Measurements from ENCODE around the gene KIF26B. TPM values are rescaled to one million over a fixed set of nuclear protein-coding genes. Genes with fewer than 3 reads are reported as not detected.

KIF26B gene
- total RNA-seq, 3 donors from 2014 or later: 0.14 to 3.2 (median 0.39) TPM

GRCh38 chr1:245148861-245149260 lies 5.9 kb upstream of the KIF26B start:
- TF ChIP-seq CTCF (IDR thresholded peaks at IDR 0.05): no peak
- no peaks in the 10 kb centered on the region for H3K36me3 ChIP-seq (ENCODE audit: low read depth)
- H3K4me3 ChIP-seq: no peak overlapping the region
- peaks cover 8% of the 10 kb centered on the region for H3K4me1 ChIP-seq (ENCODE audit: low read depth)
- H3K9me3 ChIP-seq: no peaks in the 10 kb centered on the region
- no peak for DNase-seq
- ATAC-seq: no peak
- intact Hi-C loops (cut with DNase I, micrococcal nuclease): no loop called here

- peak; percentile 42 to 71 (median 56) for DNase-seq
- H3K9me3 ChIP-seq: no peaks in the 10 kb centered on the region
Measured at GRCh38 chr1:245153081-245153551, 1.7 kb upstream of the KIF26B start.

GRCh38 chr1:245153552-245154428 lies 995 bp upstream of the KIF26B start:
- Histone ChIP-seq H3K4me1 (ENCODE audit: low read depth) (peaks cover 41% of the 10 kb centered on the region), H3K36me3 (ENCODE audit: low read depth) (no peaks in the 10 kb centered on the region), H3K9me3 (no peaks in the 10 kb centered on the region), H3K4me3 (no peak overlapping the region)
- no peak for TF ChIP-seq CTCF (IDR thresholded peaks at IDR 0.05)
- no peak for ATAC-seq
- intact Hi-C loops (cut with DNase I, micrococcal nuclease): loop anchor here in 1 of 2 donors (10.0 kb wide), 1 partner anchor 1341 kb away; no protein-coding TSS in a partner anchor
- peak in 1 of 3 donors; percentile 27 for DNase-seq

More at GRCh38 chr1:245153081-245153551, 1.7 kb upstream of the KIF26B start:
- TF ChIP-seq CTCF (IDR thresholded peaks at IDR 0.05): no peak
- Histone ChIP-seq H3K36me3 (ENCODE audit: low read depth) (no peaks in the 10 kb centered on the region), H3K4me3 (no peak overlapping the region), H3K4me1 (ENCODE audit: low read depth) (peaks cover 41% of the 10 kb centered on the region)
- no peak for ATAC-seq
- intact Hi-C loops (cut with DNase I, micrococcal nuclease): loop anchor here in 1 of 2 donors (10.0 kb wide), 1 partner anchor 1342 kb away; no protein-coding TSS in a partner anchor

- Histone ChIP-seq H3K9me3 (no peaks in the 10 kb centered on the region), H3K36me3 (ENCODE audit: low read depth) (no peaks in the 10 kb centered on the region), H3K4me3 (no peak overlapping the region), H3K4me1 (ENCODE audit: low read depth) (peaks cover 44% of the 10 kb centered on the region)
- DNase-seq (peak in 2 of 3 donors; percentile 8 to 29), ATAC-seq (no peak)
- intact Hi-C loops (cut with DNase I, micrococcal nuclease): loop anchor here (5.0 to 10.0 kb wide), 2 partner anchors 847 to 1339 kb away; no protein-coding TSS in a partner anchor
- TF ChIP-seq CTCF (IDR thresholded peaks at IDR 0.05): no peak
Measured at GRCh38 chr1:245155272-245156040, 671 bp downstream of the KIF26B start.

GRCh38 chr1:245156041-245156735 lies 1.4 kb downstream of the KIF26B start:
- peak; percentile 85 to 91 (median 87) for DNase-seq
- peak; percentile 97 for ATAC-seq
- Histone ChIP-seq H3K4me1 (ENCODE audit: low read depth) (peaks cover 44% of the 10 kb centered on the region), H3K36me3 (ENCODE audit: low read depth) (no peaks in the 10 kb centered on the region), H3K4me3 (no peak overlapping the region), H3K9me3 (no peaks in the 10 kb centered on the region)
- TF ChIP-seq CTCF (IDR thresholded peaks at IDR 0.05): peak; percentile 74
- intact Hi-C loops (cut with DNase I, micrococcal nuclease): loop anchor here (5.0 to 10.0 kb wide), 2 partner anchors 846 to 1339 kb away; no protein-coding TSS in a partner anchor
